ENCODE results near the gene POU2AF2. TPM values are rescaled to one million over a fixed set of nuclear protein-coding genes. Genes with fewer than 3 reads are reported as not detected.

The POU2AF2 gene
- total RNA-seq, 4 donors from 2014 or later = 0.36 to 0.86 (median 0.51) TPM; not detected in 1

DNA sequence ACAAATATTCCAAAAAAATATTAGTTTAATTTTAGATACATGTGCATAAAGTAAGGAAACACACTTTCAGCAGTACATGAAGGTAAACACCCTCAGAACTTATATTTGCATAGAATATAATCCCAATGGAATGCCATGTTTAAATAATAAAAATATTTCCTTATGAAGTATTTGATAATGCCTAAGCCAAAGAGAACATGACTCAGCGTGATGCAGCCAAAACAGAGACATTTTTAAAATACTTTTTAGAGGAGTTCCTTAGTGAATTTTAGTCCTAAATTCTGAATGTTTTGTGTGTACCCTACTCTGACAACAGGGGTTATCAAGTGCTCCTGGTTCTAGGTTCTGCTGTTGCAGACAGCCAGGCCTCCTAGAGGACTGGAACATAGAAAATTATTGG lies 39.1 kb upstream of the POU2AF2 start:
- ATAC-seq (no peak), DNase-seq (no peak)
- in situ Hi-C loops (cut with MboI; ENCODE audit: low sequenced_read_pairs in 4 of 4) = no loop called here
- Histone ChIP-seq H3K4me1 (no peaks in the 10 kb centered on the region), H3K4me3 (no peak overlapping the region), H3K27me3 (no peaks in the 10 kb centered on the region), H3K9me3 (no peaks in the 10 kb centered on the region), H3K27ac (no peak overlapping the region), H3K36me3 (no peaks in the 10 kb centered on the region)
- TF ChIP-seq, protein P1, sequence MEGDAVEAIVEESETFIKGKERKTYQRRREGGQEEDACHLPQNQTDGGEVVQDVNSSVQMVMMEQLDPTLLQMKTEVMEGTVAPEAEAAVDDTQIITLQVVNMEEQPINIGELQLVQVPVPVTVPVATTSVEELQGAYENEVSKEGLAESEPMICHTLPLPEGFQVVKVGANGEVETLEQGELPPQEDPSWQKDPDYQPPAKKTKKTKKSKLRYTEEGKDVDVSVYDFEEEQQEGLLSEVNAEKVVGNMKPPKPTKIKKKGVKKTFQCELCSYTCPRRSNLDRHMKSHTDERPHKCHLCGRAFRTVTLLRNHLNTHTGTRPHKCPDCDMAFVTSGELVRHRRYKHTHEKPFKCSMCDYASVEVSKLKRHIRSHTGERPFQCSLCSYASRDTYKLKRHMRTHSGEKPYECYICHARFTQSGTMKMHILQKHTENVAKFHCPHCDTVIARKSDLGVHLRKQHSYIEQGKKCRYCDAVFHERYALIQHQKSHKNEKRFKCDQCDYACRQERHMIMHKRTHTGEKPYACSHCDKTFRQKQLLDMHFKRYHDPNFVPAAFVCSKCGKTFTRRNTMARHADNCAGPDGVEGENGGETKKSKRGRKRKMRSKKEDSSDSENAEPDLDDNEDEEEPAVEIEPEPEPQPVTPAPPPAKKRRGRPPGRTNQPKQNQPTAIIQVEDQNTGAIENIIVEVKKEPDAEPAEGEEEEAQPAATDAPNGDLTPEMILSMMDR (IDR thresholded peaks at IDR 0.05 in 4 of 5, conservative IDR thresholded peaks at IDR 0.05 in 1 of 5) = no peak
- TF ChIP-seq POLR2A (IDR thresholded peaks at IDR 0.05) = no peak
- intact Hi-C loops (cut with DNase I; ENCODE audit: low total_unique reads) = no loop called here

DNA sequence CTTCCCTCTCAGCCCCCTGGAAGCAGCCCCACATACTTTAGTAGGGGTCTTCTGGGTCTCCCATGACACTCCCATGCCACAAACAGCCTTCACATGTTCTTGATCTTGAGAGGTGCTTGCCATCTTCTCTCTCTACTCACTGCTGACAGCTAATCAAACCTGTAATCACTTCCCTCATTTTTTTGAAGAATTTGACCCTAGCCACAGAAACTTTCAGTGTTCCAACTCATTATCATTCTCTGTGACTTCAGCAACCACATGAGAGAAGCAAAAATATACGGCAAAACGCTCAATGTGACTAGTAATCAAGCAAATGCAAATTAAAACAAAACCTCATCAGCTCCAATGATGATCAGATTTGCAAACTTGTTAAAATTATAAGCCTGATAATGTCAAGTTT lies 38.3 kb upstream of the POU2AF2 start:
- intact Hi-C loops (cut with DNase I; ENCODE audit: low total_unique reads) (no loop called here), in situ Hi-C loops (cut with MboI; ENCODE audit: low sequenced_read_pairs in 4 of 4) (no loop called here)
- no peak overlapping the region for H3K4me3 ChIP-seq
- H3K27ac ChIP-seq = no peak overlapping the region
- H3K36me3 ChIP-seq = no peaks in the 10 kb centered on the region
- H3K9me3 ChIP-seq = no peaks in the 10 kb centered on the region
- no peaks in the 10 kb centered on the region for H3K27me3 ChIP-seq
- DNase-seq (no peak), ATAC-seq (no peak)
- no peaks in the 10 kb centered on the region for H3K4me1 ChIP-seq
- no peak for TF ChIP-seq POLR2A (IDR thresholded peaks at IDR 0.05)
- TF ChIP-seq, protein P1 (IDR thresholded peaks at IDR 0.05 in 4 of 5, conservative IDR thresholded peaks at IDR 0.05 in 1 of 5) = no peak

DNA sequence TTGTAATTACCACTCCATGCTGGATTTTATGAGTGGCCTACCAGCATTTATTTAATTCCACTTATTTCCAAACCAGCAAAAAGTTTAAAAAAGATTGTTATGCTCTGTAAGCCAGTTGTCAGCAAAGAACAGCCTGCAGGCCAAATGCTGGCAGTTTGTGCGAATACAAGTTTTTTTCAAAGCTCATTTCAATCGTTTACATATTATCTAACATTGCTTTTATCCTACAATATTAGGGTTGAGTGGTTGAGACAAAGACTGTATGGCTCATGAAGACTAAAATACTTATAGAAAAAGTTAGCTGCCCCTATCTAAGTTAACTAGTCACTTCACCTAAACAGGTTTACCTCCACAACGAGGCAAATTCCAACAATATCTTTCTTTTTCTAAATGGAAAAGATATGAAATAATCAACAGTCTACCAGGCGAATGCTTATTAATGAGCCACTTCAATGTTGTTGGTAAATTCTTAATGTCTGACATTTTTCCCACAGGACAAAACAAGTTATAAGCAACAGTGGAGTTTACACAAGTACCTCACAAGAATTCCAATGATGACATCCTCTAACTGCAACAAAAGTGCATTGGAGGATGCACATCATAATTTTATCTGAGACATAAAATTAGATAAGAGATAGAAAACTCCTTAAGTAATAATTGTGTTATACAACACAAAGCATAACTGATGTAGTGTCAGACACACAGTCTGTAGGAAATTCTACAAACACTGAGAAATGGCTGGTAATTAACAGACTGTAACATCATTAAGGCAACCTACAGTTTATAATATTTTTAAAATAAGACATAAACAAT lies 35.8 kb upstream of the POU2AF2 start:
- intact Hi-C loops (cut with DNase I; ENCODE audit: low total_unique reads) (no loop called here), in situ Hi-C loops (cut with MboI; ENCODE audit: low sequenced_read_pairs in 4 of 4) (no loop called here)
- Histone ChIP-seq H3K27ac (no peak overlapping the region), H3K9me3 (no peaks in the 10 kb centered on the region), H3K4me1 (no peaks in the 10 kb centered on the region), H3K4me3 (no peak overlapping the region), H3K27me3 (no peaks in the 10 kb centered on the region), H3K36me3 (no peaks in the 10 kb centered on the region)
- TF ChIP-seq, protein P1 (IDR thresholded peaks at IDR 0.05 in 4 of 5, conservative IDR thresholded peaks at IDR 0.05 in 1 of 5) = no peak
- no peak for TF ChIP-seq POLR2A (IDR thresholded peaks at IDR 0.05)
- DNase-seq (no peak), ATAC-seq (no peak)

DNA sequence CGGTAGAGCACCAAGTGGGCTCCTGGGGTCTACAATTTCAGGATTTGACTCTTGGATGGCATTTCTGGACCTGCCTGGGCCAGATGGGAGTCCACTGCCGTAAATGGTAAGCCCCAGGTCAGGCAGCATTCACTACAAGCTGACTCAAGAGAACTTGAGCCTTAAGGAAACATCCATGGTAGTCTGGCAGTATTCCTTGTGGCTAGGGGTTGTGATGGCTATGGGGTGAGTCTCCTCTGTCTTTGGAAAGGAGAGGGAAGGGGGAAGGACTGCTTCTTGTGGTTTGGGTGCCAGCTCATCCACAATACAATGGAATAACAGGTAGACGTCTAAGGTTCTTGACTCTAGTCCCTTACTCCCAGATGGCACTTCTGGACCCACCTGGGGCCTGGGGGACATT lies 32.3 kb upstream of the POU2AF2 start:
- no peak for TF ChIP-seq POLR2A (IDR thresholded peaks at IDR 0.05)
- TF ChIP-seq, protein P1 (IDR thresholded peaks at IDR 0.05 in 4 of 5, conservative IDR thresholded peaks at IDR 0.05 in 1 of 5) = no peak
- intact Hi-C loops (cut with DNase I; ENCODE audit: low total_unique reads) = no loop called here
- no peak for DNase-seq
- no peaks in the 10 kb centered on the region for H3K36me3 ChIP-seq
- no peaks in the 10 kb centered on the region for H3K4me1 ChIP-seq
- ATAC-seq = no peak
- in situ Hi-C loops (cut with MboI; ENCODE audit: low sequenced_read_pairs in 4 of 4) = no loop called here
- H3K9me3 ChIP-seq = no peaks in the 10 kb centered on the region
- no peak overlapping the region for H3K4me3 ChIP-seq
- no peaks in the 10 kb centered on the region for H3K27me3 ChIP-seq
- H3K27ac ChIP-seq = no peak overlapping the region

All from gastrocnemius medialis (tissue), 4 donors.